Stimulated activated CD4-positive, alpha-beta T cell treated with anti-CD3 and anti-CD28 coated beads, Interleukin-12 subunit alpha, Interleukin-12 subunit beta, amount 100 ng/mL, for 48 hours (primary cell): ENCODE results near the gene DNAH10.

Source experiments
- DNase-seq, 3 donors: peaks; one replicate each; pipeline ENCODE4 v3.0.0-alpha.2; 2020; ENCODE audit warnings: low read depth in 2 of 3, low spot score in 1 of 3

The DNAH10 gene

DNA sequence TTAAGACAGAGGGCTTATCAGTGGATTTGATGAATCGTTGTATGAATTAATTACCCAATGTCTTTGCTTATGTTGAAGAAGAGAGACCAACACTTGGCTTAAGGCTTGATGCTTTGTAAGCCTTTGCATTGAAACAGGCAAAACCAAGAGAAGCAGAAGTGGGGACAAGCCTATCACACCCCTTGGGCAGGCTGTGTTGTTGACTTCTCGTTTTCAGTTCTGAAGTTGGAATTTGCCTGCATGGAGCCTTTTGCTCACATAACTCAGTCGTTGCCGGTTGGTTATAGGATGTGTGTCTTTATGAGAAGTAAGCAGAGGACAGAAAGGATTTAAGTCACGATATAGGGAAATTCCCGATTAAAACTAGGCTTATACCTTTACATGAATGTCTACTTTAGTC, 115.9 kb downstream of the DNAH10 start:
- no peak for DNase-seq

DNA sequence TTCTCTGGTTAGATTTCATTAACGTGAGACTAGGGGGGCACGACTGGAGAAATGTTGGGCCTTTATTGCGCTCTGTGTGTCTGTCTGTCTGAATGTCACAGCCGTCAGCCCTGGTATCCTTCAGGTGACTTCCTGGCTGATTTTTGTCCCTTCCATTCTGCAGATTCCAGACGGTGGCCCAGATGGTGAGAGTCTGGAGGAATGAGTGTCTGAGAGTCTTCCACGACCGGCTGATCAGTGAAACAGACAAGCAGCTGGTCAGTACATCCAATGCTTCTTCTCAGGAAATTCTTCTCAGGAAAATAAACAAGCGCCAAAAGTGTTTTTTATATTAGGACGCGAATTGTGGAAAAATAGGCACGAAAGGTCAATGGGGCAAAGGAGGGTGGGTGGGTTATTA, 117.0 kb downstream of the DNAH10 start:
- no peak for DNase-seq

DNA sequence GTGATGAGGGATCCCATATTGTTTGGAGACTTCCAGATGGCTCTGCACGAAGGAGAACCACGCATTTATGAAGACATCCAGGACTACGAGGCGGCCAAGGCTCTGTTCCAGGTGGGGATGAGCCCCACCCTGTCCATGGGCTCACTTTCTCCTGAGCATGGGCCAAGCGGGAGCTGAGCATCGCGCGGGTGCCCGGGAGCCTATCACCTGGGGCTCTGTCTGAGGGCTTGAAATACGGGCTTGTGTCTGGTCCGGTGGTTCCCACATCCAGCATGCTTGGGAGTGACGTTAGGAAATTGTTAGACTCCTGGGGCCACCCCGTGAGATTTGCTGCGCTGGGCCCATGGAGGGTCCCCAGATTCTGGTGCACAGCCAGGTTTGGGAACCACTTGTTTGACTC, 117.6 kb downstream of the DNAH10 start:
- no peak for DNase-seq

DNA sequence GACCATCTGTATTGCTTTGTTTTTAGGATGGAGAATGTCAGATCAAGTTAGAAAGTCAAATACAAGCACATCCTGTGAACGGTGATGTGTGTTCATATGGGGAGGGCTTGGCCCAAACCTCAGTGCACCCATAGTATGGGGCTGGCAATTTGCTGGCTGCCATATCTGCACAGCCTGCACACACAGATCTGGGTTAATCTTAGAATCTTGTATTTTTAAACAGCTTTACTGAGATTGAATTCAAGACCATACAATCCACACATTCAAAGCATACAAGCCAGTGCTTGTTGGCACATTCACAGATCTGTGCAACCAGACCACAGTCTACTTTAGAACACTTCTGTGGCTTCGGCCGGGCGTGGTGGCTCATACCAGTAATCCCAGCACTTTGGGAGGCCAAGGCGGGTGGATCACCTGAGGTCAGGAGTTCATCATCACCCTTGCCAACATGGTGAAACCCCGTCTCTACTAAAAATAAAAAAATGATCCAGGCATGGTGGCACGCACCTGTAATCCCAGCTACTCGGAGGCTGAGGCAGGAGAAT, 120.1 kb downstream of the DNAH10 start:
- DNase-seq = no peak

DNA sequence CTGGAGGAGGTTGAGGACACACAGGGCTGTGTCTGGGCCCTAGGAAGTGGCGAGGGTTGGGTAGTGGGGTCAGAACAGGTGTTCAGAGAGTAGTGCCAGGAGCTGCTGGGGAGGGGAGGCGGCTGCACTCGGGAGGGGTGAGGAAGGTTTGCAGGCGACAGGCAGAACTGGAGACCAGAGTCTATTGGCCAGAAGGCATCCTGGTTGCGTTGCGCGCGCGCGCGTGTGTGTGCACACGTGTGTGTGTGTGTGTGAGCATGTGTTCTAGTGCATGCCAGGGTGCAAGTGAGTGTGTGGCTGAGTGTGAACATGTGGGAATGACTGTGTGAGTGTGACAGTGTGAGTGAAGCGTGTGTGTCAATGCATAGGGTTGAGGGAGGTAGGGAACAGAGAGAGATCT, 124.2 kb downstream of the DNAH10 start:
- no peak for DNase-seq

DNA sequence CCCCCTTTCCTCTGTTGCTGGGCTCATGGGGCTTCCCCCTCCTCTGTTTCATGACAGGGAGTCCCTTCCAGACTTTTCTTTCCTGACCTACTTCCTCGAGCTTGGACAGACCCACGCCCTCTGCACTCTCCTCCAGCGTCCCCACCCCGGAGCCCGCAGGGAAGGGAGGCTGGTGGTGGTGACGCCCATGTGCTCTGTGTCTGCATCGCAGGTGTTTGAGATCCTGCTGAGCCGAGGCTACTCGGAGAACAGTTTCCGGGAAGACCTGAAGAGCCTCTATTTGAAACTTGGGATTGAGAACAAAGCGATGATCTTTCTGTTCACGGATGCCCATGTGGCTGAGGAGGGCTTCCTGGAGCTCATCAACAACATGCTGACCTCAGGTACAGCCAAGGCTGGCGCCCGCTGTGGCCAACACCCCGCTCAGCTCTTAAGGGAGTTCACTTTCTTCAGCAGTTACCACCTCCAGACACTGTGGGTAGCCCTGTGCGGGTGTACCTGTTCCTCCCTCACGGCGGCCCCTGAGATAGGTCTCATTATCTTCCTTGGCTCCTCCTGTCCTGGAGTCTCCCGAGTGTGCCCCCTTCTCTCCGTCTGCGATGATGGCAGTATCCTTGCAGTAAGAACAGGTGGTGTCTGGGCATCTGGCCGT, 125.0 kb downstream of the DNAH10 start:
- no peak for DNase-seq

DNA sequence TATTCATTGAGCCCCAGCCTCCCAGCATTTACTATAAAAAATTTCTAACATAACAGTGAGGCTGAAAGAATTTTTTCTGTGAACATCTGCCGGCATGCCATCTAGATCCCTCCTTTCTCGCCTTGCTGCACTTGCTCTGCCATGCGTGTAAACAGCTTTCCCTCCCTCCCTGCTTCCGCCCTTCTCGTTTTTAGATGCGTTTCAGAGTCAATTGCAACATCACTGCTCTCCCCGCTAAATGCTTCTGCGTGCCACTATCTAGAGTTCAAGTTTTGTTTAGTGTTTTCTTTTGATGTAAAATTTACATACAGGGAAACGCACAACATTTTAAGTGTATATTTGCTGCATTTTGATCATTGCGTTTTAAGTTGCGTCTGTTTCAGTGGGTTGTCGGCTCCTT, 126.9 kb downstream of the DNAH10 start:
- no peak for DNase-seq

DNA sequence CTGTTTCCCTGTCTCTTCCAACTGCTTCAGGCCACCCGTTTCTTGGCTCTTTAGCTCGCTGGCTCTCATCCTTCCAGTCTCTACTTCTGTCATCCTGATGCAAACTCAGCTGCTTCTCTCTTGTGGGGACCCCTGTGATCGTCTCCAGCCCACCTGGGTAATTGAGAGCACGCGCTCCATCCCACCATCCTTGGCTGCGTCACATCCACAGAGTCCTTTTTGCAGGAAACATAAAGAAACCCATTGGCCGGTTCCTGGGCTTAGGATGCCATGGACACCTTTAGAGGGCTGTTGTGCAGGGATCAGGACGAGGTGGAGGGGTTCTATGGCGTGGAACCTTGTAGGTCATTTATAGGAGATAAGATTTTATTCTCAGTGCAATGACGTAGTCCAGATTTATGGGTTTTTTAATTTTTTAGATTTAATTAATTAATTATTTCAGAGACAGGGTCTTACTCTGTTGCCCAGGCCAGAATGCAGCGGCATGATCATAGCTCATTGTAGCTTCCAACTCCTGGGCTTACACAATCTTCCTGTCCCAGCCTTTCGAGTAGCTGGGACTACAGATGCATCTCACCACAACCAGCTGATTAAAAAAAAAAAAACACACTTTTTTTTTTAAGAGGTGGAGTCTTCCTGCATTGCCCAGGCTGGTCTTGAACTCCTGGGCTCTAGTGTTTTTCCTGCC, 127.9 kb downstream of the DNAH10 start:
- DNase-seq = no peak

DNA sequence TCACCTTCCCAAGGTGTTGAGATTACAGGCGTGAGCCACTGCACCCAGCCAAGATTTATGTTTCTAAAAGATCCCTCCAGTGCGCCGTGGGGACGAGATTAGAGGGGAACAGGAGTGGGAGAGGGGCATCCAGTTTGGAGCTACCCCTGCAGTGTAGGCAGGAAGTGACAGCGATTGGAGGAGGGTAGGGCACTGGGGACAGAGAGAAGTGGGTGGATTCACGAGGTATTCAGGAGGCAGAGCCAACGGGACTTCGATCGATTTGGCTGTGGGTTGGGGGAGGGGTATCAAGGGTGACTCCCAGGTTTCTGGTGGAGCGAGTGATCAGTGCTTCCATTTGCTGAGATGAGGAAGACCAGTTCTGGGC, 128.4 kb downstream of the DNAH10 start:
- DNase-seq = no peak

DNA sequence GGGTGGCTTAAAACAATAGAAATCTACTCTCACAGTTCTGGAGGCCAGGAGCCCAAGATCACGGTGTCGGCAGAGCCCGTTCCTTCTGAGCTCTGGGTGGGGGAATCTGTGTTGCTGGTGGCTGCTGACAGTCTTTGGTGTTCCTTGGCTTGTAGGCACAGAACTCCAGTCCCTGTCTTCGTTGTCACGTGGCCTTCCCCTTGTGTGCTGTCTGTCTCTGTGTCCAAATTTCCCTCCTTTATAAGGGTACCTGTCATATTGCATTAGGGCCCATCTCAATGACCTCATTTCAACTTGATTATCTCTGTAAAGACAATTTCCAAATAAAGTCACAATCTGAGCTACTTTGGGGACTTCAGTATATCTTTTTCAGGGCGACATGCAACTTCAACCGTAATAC, 128.9 kb downstream of the DNAH10 start:
- no peak for DNase-seq

DNA sequence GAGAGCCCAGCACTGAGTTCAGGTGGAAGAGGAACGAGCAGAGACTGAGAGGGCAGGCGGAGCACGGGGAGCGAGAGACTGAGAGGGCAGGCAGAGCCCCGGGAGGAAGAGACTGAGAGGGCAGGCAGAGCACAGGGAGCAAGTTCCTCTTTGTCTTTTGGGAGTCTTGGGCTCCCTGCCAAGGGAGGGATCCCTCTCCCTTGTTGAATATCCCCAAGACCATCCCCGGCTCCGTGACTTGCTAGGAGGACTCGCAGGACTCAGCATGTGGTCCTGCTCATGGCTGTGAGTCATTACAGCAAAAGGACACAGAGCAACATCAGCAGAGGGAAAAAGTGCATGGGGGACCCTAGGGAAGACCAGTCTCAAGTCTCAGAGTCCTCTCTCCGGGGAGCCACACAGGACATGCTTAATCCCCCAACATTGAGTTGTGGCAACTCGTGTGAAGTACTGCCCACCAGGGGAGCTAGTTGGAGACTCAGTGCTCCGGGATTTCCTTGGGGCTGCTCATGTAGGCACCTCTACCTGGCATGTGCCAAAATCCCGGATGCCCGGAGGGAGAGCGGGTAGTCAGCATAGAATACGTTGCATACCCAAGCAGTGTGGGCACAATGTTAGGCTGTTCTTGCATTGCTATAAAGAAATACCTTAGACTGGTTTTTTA, 129.5 kb downstream of the DNAH10 start:
- DNase-seq = no peak

DNA sequence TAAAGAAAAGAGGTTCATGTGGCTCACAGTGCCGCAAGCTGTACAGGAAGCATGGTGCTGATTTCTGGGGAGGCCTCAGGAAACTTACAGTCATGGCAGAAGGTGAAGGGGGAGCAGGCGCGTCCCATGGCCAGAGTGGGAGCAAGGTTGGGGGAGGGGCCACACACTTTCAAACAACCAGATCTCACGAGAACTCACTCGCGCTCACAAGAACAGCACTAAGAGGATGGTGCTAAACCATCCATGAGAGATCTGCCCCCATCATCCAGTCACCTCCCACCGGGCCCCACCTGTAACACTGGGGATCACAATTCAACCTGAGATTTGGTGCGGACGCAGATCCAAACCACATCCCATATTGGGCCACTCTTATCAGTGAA, 130.1 kb downstream of the DNAH10 start:
- DNase-seq = no peak

DNA sequence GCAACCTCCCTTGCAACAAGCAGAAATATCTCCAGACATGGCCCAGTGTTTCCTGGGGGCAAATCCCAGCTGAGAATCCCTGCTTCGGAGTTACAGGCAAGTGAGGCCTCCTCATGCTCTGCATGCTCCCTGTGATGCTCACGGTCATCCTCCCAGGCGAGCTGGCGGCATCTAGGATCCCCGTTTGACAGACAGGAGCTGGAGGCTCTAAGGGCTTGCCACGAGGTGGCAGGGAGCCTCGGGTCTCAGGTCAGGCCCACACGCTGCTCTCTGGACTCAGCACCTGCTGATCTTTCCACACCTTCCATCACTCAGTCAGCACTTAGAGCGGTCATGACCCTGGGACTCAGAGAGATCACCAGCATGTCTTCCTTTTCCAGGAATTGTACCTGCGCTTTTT, 130.8 kb downstream of the DNAH10 start:
- no peak for DNase-seq

DNA sequence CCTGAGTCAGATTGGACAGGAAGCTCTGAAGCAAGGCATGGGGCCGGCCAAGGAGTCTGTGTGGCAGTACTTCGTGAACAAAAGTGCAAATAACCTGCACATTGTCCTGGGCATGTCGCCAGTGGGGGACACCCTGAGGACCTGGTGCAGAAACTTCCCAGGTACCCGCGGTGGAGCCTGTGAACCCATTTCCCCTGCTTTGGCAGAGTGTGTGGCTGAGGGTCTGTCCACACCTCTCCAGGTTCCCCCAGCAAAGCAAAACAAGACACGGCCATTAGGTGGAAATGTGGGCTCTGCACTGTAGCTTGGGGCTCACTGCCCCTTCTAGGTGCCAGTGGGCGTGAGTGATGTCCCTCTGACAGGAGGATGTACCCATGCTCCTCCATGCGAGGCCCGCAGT, 131.2 kb downstream of the DNAH10 start:
- DNase-seq = no peak

DNA sequence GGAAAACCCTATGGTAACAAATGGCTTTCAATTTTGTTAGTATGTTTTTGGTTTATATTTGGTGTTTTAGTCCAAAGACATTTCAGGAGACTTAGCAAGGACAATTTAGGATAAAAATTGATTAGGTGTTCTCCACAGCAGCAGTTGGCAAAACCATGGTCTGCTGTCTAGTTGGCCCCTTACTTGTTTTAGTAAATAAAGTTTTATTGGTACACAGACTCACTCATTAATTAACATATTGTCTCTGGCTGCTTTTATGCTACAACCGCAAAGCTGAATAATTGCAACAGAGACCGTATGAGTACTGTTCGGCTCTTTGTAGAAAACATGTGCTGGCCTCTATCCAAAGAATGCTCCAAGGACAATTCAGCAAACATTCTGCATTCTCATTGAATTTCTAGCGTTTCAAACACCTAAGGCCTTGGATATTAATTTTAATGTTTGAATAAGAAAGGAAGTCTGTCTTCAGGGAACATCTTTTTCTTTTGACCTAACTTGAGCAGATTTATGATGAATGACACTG, 132.8 kb downstream of the DNAH10 start:
- DNase-seq = no peak

DNA sequence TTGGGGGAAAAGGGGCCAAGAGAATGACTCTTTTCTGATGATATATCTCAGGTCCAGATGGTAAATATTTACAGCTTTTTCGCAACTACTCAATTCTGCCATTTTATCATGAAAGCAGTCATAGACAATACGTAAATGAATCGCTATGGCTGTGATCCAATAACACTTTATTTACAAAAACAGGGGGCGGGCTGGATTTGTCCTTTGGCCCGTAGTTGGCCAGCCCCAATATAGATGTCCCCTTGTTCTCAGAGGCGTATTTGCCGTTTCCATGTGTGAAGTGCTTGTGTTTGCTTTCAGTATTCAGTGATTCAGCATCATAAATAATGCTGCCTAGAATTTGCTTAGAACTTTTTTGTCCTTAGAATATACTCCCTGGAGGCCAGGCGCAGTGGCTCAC, 133.3 kb downstream of the DNAH10 start:
- no peak for DNase-seq

DNA sequence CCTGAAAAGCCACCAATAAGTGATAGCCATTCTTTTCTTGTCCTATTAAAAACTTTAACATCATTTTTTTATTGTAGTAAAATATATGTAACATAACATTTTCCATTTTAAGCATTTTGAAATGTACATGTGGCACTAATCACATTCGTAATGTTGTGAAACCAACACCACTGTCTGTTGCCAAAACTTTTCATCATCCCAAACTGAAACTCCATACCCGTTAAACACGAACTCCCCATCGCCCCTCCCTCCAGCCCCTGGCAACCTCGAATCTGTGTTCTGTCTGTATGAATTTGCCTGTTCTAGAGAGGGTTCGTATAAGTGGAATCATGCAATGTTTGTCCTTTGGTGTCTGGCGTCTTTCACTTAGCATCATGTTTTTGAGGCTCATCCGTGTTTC, 134.7 kb downstream of the DNAH10 start:
- DNase-seq = no peak

DNA sequence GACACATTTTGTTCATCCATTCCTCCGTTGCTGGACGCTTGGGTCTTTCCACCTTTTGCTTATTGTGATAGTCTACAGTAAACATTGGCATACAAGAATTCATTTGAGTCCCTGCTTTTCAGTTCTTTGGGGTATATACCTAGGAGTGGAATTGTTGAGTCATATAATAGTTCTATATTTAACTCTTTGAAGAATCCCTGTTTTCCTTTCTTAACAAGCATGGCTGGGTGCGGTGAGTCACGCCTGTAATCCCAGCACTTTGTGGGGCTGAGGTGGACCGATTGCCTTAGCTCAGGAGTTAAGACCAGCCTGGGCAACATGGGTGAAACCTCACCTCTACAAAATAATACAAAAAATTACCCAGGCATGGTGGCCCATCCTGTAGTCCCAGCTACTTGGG, 135.1 kb downstream of the DNAH10 start:
- no peak for DNase-seq

DNA sequence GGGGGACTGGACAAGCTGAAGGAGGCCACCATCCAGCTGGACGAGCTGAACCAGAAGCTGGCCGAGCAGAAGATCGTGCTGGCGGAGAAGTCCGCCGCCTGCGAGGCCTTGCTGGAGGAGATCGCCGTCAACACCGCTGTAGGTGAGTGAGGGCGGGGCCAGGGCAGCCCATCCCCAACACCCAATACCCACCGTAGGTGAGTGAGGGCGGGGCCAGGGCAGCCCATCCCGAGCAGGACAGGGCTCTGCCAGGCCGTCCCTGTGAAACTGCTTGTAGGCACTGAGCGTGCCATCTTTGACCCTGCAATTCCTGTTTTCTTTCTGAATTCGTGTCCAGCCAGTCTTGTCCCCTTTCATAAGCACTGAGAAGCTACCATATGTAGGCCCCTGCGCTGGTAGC, 136.6 kb downstream of the DNAH10 start:
- DNase-seq = no peak

DNA sequence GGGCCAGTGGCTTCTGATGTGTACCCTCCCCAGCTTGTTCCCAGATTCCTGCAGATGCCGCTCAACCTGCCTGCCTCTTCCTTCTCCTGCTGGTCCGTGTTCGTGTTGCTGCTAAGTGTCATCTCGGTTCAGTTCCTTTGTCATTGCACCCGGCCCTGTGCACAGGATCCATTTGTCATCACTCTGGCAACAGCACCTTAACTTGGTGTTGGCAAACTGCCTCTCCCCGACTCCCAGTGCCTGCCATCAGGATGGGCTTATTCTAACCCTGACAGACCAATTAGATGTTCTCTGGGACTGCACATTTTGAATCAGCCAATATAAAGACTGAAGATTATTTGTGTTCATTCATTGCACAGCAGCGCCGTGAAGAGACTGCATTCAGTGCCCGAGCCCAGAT, 137.3 kb downstream of the DNAH10 start:
- no peak for DNase-seq

DNA sequence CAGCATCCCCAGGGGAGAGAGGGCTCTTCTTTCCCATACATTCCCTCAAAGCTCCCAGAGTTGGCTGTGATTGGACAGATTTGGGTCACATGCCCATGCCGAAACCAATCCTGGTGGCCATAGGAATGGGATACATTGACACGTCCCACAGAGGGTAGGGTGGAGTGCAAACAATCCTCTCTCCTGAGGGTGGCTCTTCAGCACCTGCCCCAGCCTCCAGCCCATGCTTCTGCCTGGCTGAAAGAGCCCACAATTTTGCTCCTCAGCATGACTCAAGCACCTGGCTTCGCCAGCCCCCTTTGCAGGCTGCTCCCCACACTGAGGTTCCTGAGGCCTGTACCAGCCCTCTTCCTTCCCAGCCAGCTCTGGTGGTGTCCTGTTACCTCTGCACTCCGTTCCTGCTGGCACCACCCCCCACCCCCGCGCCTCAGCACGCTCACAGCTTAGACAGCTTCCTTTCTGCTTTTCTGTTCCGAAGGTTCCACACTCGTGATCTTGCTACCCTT, 138.8 kb downstream of the DNAH10 start:
- no peak for DNase-seq

DNA sequence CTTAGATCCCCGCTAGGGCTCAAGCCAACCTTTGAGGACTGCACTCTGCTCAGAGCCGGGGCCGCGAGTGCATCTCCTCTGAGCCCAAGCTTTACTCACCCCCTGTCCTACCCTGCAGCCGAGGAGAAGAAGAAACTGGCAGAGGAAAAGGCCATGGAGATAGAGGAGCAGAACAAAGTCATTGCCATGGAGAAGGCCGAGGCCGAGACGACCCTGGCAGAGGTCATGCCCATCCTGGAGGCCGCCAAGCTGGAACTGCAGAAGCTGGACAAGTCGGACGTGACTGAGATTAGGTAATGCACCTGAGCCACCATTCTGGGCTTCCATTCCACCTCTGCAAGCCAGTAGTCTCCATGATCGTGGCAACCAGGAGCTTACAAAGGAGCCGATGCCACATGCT, 140.7 kb downstream of the DNAH10 start:
- DNase-seq = no peak
